A549 (cell line): ENCODE results near the gene KMT5C. TPM values are rescaled to one million over a fixed set of nuclear protein-coding genes. Genes with fewer than 3 reads are reported as not detected.

Experiments
- ATAC-seq, 2 experiments: fragments of 200-7000 bp in 1 of 2; fragments of >200 bp in 1 of 2; cut with Nextera tagmentation in 1 of 2; cut with Tn5 transposase in 1 of 2; 3 replicates each; pipeline versions ENCODE4 v1.8.0 to v1.9.1; 2018 to 2020; ENCODE audit warnings: mild to moderate bottlenecking in 1 of 2, moderate library complexity in 1 of 2
- CTCF ChIA-PET: fragments of 300-600 bp; sonication (Branson Sonifier 250); formaldehyde crosslinking; extraction: SDS; loops from one replicate; lab custom pipeline; 2021; ENCODE audit warnings: antibody characterized with exemption, inconsistent platforms; lab: Yijun Ruan, JAX
- POLR2A ChIA-PET: fragments of 350-600 bp; formaldehyde crosslinking; extraction: SDS; loops from one replicate; lab custom pipeline; 2021; ENCODE audit warnings: antibody characterized with exemption, inconsistent platforms; lab: Yijun Ruan, JAX
- DNase-seq, 2 experiments: peaks; one replicate each; pipeline versions ENCODE4 v3.0.0 to v3.0.0-alpha.2; 2011 to 2016; ENCODE audit warnings: low read depth in 1 of 2, low spot score in 1 of 2
- FAIRE-seq: peaks from 2 replicates; lab custom pipeline; 2011; peaks lifted over from hg19 to GRCh38; lab: Jason Lieb, UNC
- H3K27ac ChIP-seq, 2 experiments: fragments of >200 bp; sonication (Bioruptor Twin); formaldehyde crosslinking; 3 replicates each; pipeline ENCODE4 v1.5.1; 2016 to 2017
- H3K4me1 ChIP-seq: fragments of >200 bp; sonication (Bioruptor Twin); formaldehyde crosslinking; 3 replicates; pipeline ENCODE4 v1.6.1; 2016
- H3K4me2 ChIP-seq: fragments of >200 bp; sonication (Bioruptor Twin); formaldehyde crosslinking; 3 replicates; pipeline ENCODE4 v1.6.1; 2016
- H3K4me3 ChIP-seq: fragments of >200 bp; sonication (Bioruptor Twin); formaldehyde crosslinking; 3 replicates; pipeline ENCODE4 v1.5.1; 2016
- H3K9me3 ChIP-seq: fragments of >200 bp; sonication (Bioruptor Twin); formaldehyde crosslinking; 3 replicates; pipeline ENCODE4 v1.6.1; 2016
- BCL3 ChIP-seq: fragments of >200 bp; sonication (Bioruptor Twin); formaldehyde crosslinking; IDR thresholded peaks from 3 replicates; pipeline ENCODE4 v1.6.1; 2016
- CHD4 ChIP-seq: fragments of 200-600 bp; sonication (generic); IDR thresholded peaks from 2 replicates; pipeline ENCODE4 v1.6.1; 2016; ENCODE audit warnings: antibody characterized with exemption, mild to moderate bottlenecking, borderline replicate concordance
- FOSB ChIP-seq: fragments of 250-450 bp; sonication (Bioruptor Pico); IDR thresholded peaks from 2 replicates; pipeline ENCODE4 v1.5.0; 2020; ENCODE audit warnings: mild to moderate bottlenecking, moderate library complexity
- FOSL2 ChIP-seq, 2 experiments: fragments of 450-650 bp in 1 of 2; fragments of >200 bp in 1 of 2; sonication (Bioruptor Twin) in 1 of 2; formaldehyde crosslinking; IDR thresholded peaks; 2 replicates each; pipeline versions ENCODE4 v1.5.0 to v1.6.1; 2016 to 2020; ENCODE audit warnings: mild to moderate bottlenecking in 1 of 2, moderate library complexity in 1 of 2
- JUN ChIP-seq, 2 experiments: fragments of >200 bp; sonication (Bioruptor Twin); formaldehyde crosslinking; IDR thresholded peaks; 2 replicates in 1 of 2; 3 replicates in 1 of 2; pipeline ENCODE4 v1.6.1; 2016 to 2017
- NFE2L2 ChIP-seq: fragments of 150-350 bp; conservative IDR thresholded peaks from 2 replicates; pipeline ENCODE4 v1.6.1; 2014; ENCODE audit warnings: low read length
- NPAS2 ChIP-seq: fragments of 250-450 bp; sonication (Bioruptor Pico); IDR thresholded peaks from 2 replicates; pipeline ENCODE4 v1.8.0; 2022; ENCODE audit warnings: mild to moderate bottlenecking, moderate library complexity, borderline replicate concordance
- REST ChIP-seq: fragments of 200-600 bp; sonication (generic); IDR thresholded peaks from 2 replicates; pipeline ENCODE4 v1.6.1; 2016; ENCODE audit warnings: antibody characterized with exemption, mild to moderate bottlenecking, moderate library complexity
- TP53 ChIP-seq: fragments of 250-450 bp; sonication (Bioruptor Pico); IDR thresholded peaks from 2 replicates; pipeline ENCODE4 v1.5.0; 2021; ENCODE audit warnings: mild to moderate bottlenecking, moderate library complexity
- WGBS: methylation state at CpG from one replicate; pipeline ENCODE4 v1.1.6; 2017; ENCODE audit errors: missing lambda C conversion rate; 5-methylcytosine and 5-hydroxymethylcytosine counted together
- polyA plus RNA-seq, 4 experiments: library from polyadenylated mRNA; depleted of rRNA in 3 of 4; stranded (reverse); fragments of >200 nt; fragmentation: RNase III in 1 of 4; extraction: RNeasy Plus Mini Kit Qiagen cat#74134 plus additional on column Dnase treatment in 1 of 4; gene quantifications; 2 replicates in 3 of 4; 3 replicates in 1 of 4; pipeline ENCODE4 v1.2.3, GENCODE V29; 2011 to 2017

KMT5C gene
- polyA plus RNA-seq, 2 of the 4 experiments (the other 2 are of a cell fraction): 9.5 to 15.2 TPM

GRCh38 chr19:55365964-55366363, 26.3 kb downstream of the KMT5C start:
- ChIA-PET POLR2A (interaction anchor here (1.1 kb wide), 2 partner anchors 18 to 27 kb away, joined by 3 to 4 read pairs; partner anchors contain the start of genes KMT5C and TMEM238), CTCF (interaction anchor here (0.6 to 14.8 kb wide), 6 partner anchors 9 to 138 kb away, joined by 4 to 105 read pairs (median 7); partner anchors contain the start of genes KMT5C and TMEM238)
- H3K4me3 ChIP-seq: peak overlapping the region; percentile 5; the same call in 1 of the 3 replicates
- H3K27ac ChIP-seq: peak overlapping the region in 1 of 2 experiments; percentile 68; a peak in 3 of 6 replicates
- H3K4me1 ChIP-seq: peaks cover 39% of the 10 kb centered on the region
- no peaks in the 10 kb centered on the region for H3K9me3 ChIP-seq
- WGBS: 85% methylated on average over 12 of the region's 19 CpGs
- FAIRE-seq: no peak
- TF ChIP-seq JUN (IDR thresholded peaks at IDR 0.05) (peak in 1 of 2 experiments; percentile 26; a peak in 1 of 5 replicates), BCL3 (0 out of 3 replicates have a peak, but pooled peaks have one; percentile 15), FOSL2 (IDR thresholded peaks at IDR 0.05) (no peak), FOSL2 (CRISPR knock-in tag; IDR thresholded peaks at IDR 0.05) (no peak)
- no peak for DNase-seq
- no peak for ATAC-seq
- peak overlapping the region; percentile 93; the same call in 2 of the 3 replicates for H3K4me2 ChIP-seq

- peak overlapping the region; percentile 30 to 68; a peak in 4 of 6 replicates for H3K27ac ChIP-seq
- ATAC-seq (no peak), DNase-seq (no peak), FAIRE-seq (no peak)
- ChIA-PET POLR2A (interaction anchor here (0.8 to 1.1 kb wide), 3 partner anchors 17 to 28 kb away, joined by 3 to 4 read pairs (median 3); partner anchors contain the start of genes KMT5C and TMEM238), CTCF (interaction anchor here (0.6 to 14.8 kb wide), 7 partner anchors 10 to 137 kb away, joined by 3 to 105 read pairs (median 7); partner anchors contain the start of genes KMT5C and TMEM238)
- H3K9me3 ChIP-seq: no peaks in the 10 kb centered on the region
- WGBS: 61% methylated on average over 3 of the region's 3 CpGs
- no peak overlapping the region for H3K4me3 ChIP-seq
- H3K4me2 ChIP-seq: peak overlapping the region; percentile 93; the same call in 2 of the 3 replicates
- TF ChIP-seq JUN (IDR thresholded peaks at IDR 0.05) (peak; percentile 8 to 68; a peak in 3 of 5 replicates), REST (no peak), NFE2L2 (no peak), CHD4 (no peak), TP53 (no peak), FOSB (no peak)
- H3K4me1 ChIP-seq: peaks cover 47% of the 10 kb centered on the region
Measured at GRCh38 chr19:55366790-55367189, 27.1 kb downstream of the KMT5C start.

- WGBS: 95% methylated on average over 16 of the region's 16 CpGs
- H3K9me3 ChIP-seq: no peaks in the 10 kb centered on the region
- no peak for TF ChIP-seq NPAS2 (CRISPR knock-in tag)
- TF ChIP-seq JUN (IDR thresholded peaks at IDR 0.05): peak in 1 of 2 experiments; percentile 29; a peak in 2 of 5 replicates
- TF ChIP-seq, all 56 proteins: peak for 1
- CTCF ChIA-PET: interaction anchor here (0.6 to 14.8 kb wide), 7 partner anchors 16 to 227 kb away, joined by 3 to 105 read pairs (median 10); partner anchors contain the start of gene TMEM238
- POLR2A ChIA-PET: interaction anchor here (0.5 to 2.8 kb wide), 4 partner anchors 11 to 29 kb away, joined by 3 to 13 read pairs (median 6); partner anchors contain the start of genes KMT5C and TMEM238
- Histone ChIP-seq H3K27ac (peak overlapping the region; percentile 91 to 96; a peak in 5 of 6 replicates), H3K4me3 (peak overlapping the region; percentile 85), H3K4me1 (peaks cover 52% of the 10 kb centered on the region), H3K4me2 (peak overlapping the region; percentile 93)
- no peak for FAIRE-seq
- ATAC-seq: no peak
- DNase-seq: no peak
Measured at GRCh38 chr19:55368106-55368505, 28.4 kb downstream of the KMT5C start.
